Stomach (tissue), 9 donors: ENCODE results near the gene TBX4. TPM values are rescaled to one million over a fixed set of nuclear protein-coding genes. Genes with fewer than 3 reads are reported as not detected.
"Not testable (repeated sequence)": the region's sequence is repeated elsewhere in the genome, so short reads cannot be mapped to it uniquely, and the experiment has no call there.

ENCODE experiments used
- DNase-seq, 2 donors: peaks; one replicate each; pipeline versions ENCODE4 v3.0.0 to v3.0.0-alpha.2; 2013 to 2019
- H3K27ac ChIP-seq, 5 donors: fragments of 200-600 bp in 4 of 5; sonication (generic) in 4 of 5; one replicate each; pipeline ENCODE4 v1.5.1; 2013 to 2019; ENCODE audit warnings: mild to moderate bottlenecking in 1 of 5, moderate library complexity in 1 of 5
- H3K27me3 ChIP-seq, 3 donors: fragments of 200-600 bp; sonication (generic); one replicate each; pipeline ENCODE4 v1.5.1; 2017 to 2019; ENCODE audit warnings: mixed run types in 1 of 3
- H3K36me3 ChIP-seq, 4 donors: fragments of 200-600 bp; sonication (generic); 1 replicate in 3 of 4; 2 replicates in 1 of 4; pipeline ENCODE4 v1.5.1; 2016 to 2019
- H3K4me1 ChIP-seq, 4 donors: fragments of 200-600 bp; sonication (generic); one replicate each; pipeline ENCODE4 v1.5.1; 2016 to 2019
- H3K4me3 ChIP-seq, 4 donors: fragments of 200-600 bp; sonication (generic) in 3 of 4; one replicate each; pipeline ENCODE4 v1.5.1; 2016 to 2019; ENCODE audit warnings: mild to moderate bottlenecking in 1 of 4
- H3K9me3 ChIP-seq, 4 donors: fragments of 200-600 bp; sonication (generic); one replicate each; pipeline ENCODE4 v1.5.1; 2016 to 2019
- EP300 ChIP-seq: sonication (generic); formaldehyde crosslinking; IDR thresholded peaks from one replicate; pipeline ENCODE4 v1.6.1; 2017; ENCODE audit warnings: antibody characterized with exemption
- POLR2A ChIP-seq, 4 donors: fragments of 450-650 bp; IDR thresholded peaks; one replicate each; pipeline ENCODE4 v1.6.1; 2016; ENCODE audit warnings: antibody characterized with exemption in 4 of 4, control low read depth in 2 of 4, mild to moderate bottlenecking in 1 of 4, moderate library complexity in 1 of 4
- POLR2AphosphoS5 ChIP-seq, 3 donors: sonication (generic); formaldehyde crosslinking; IDR thresholded peaks; one replicate each; pipeline ENCODE4 v1.6.1; 2016; ENCODE audit warnings: antibody characterized with exemption in 3 of 3
- WGBS, 5 donors: extraction: QIAGEN DNeasy Blood & Tissue Kit in 3 of 5; methylation state at CpG; one replicate each; pipeline versions ENCODE4 v1.1.5 to v1.1.7; 2013 to 2018; 5-methylcytosine and 5-hydroxymethylcytosine counted together
- intact Hi-C: fragments of 100-400 bp; cut with DNase I; formaldehyde crosslinking; loops from one replicate; pipeline ENCODE4 v1.15.1; 2023; ENCODE audit warnings: low total_unique reads
- polyA plus RNA-seq, 3 donors: library from polyadenylated mRNA; stranded (reverse); fragments of 200-250 nt; gene quantifications; one replicate each; pipeline ENCODE4 v1.2.3, GENCODE V29; 2013
- total RNA-seq, 5 donors: library from RNA; depleted of rRNA; stranded (reverse); fragments of >200 nt; gene quantifications; one replicate each; pipeline versions ENCODE4 v1.1.0 to v1.2.3, GENCODE V29; 2014 to 2016
- TF ChIP-seq, protein P1 (sequence below), 7 experiments: fragments of 450-650 bp in 4 of 7; fragments of 200-600 bp in 3 of 7; sonication (generic) in 3 of 7; IDR thresholded peaks; one replicate each; pipeline ENCODE4 v1.5.1; 2016 to 2019; ENCODE audit warnings: antibody characterized with exemption in 7 of 7, control low read depth in 2 of 7, mild to moderate bottlenecking in 1 of 7
- donor health status: healthy with polysubstance abuse.
- donor health status: Bipolar disorder and iron deficiency.
- donor health status: healthy.

TBX4 gene
- total and polyA plus RNA-seq, 8 donors = 0.08 to 0.73 TPM; not detected in 6

DNA sequence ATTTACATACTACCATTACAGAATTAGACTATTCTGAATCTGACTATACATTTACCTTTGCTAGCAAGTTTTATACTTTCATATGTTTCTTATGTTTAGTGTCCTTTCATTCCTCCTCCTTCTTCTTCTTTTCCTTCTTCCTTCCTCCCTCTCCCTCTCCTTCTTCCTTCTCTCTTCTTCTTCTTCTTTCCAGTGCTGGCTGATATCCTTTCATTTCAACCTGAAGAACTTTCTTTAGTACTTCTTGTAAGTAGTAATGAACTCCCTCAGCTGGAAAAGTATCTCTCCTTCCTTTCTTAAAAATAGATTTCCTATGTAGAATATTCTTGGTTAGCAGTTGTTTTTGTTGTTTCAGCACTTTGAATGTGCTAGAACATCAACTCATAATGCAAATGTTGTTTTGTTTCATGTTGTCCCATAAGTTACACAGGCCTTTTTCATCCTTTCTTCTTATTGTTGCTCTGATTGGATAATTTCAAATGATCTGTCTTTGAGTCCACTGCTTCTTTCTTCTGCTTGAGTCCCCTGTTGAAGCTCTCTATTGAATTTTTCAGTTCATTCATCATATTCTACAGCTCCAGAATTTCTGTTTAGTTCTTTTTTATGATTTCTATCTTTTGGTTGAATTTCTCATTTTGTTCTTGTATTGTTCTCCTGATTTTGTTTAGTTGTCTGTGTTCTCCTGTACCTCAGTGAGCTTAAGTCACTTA, 15.1 kb upstream of the TBX4 start:
- peaks cover 0 to 29% (median 0%) of the 10 kb centered on the region in 3 donors for H3K27me3 ChIP-seq
- peaks cover 4 to 37% (median 21%) of the 10 kb centered on the region in 4 donors for H3K9me3 ChIP-seq
- no peaks in the 10 kb centered on the region for H3K4me1 ChIP-seq
- intact Hi-C loops = no loop called here
- H3K36me3 ChIP-seq = no peaks in the 10 kb centered on the region
- no peak overlapping the region for H3K4me3 ChIP-seq
- H3K27ac ChIP-seq = no peak overlapping the region
- TF ChIP-seq POLR2AphosphoS5 (IDR thresholded peaks at IDR 0.05) (no peak), EP300 (no peak), POLR2A (IDR thresholded peaks at IDR 0.05) (no peak)
- TF ChIP-seq, protein P1, sequence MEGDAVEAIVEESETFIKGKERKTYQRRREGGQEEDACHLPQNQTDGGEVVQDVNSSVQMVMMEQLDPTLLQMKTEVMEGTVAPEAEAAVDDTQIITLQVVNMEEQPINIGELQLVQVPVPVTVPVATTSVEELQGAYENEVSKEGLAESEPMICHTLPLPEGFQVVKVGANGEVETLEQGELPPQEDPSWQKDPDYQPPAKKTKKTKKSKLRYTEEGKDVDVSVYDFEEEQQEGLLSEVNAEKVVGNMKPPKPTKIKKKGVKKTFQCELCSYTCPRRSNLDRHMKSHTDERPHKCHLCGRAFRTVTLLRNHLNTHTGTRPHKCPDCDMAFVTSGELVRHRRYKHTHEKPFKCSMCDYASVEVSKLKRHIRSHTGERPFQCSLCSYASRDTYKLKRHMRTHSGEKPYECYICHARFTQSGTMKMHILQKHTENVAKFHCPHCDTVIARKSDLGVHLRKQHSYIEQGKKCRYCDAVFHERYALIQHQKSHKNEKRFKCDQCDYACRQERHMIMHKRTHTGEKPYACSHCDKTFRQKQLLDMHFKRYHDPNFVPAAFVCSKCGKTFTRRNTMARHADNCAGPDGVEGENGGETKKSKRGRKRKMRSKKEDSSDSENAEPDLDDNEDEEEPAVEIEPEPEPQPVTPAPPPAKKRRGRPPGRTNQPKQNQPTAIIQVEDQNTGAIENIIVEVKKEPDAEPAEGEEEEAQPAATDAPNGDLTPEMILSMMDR (IDR thresholded peaks at IDR 0.05) = no peak
- DNase-seq = no peak

GRCh38 chr17:61440697-61441096, 11.5 kb upstream of the TBX4 start:
- no peaks in the 10 kb centered on the region for H3K36me3 ChIP-seq
- DNase-seq = no peak
- peaks cover 4 to 24% (median 15%) of the 10 kb centered on the region in 4 donors for H3K9me3 ChIP-seq
- no peak for TF ChIP-seq EP300
- TF ChIP-seq, protein P1 (IDR thresholded peaks at IDR 0.05) = no peak
- TF ChIP-seq POLR2A (IDR thresholded peaks at IDR 0.05) = no peak
- no peak for TF ChIP-seq POLR2AphosphoS5 (IDR thresholded peaks at IDR 0.05)
- no peaks in the 10 kb centered on the region for H3K4me1 ChIP-seq
- no peak overlapping the region for H3K4me3 ChIP-seq
- intact Hi-C loops = no loop called here
- peaks cover 0 to 51% (median 5%) of the 10 kb centered on the region in 3 donors for H3K27me3 ChIP-seq
- no peak overlapping the region for H3K27ac ChIP-seq

- H3K4me3 ChIP-seq, intact Hi-C loops, H3K27ac ChIP-seq, DNase-seq, H3K4me1 ChIP-seq, H3K36me3 ChIP-seq: not testable (repeated sequence)
- peaks cover 4 to 17% (median 10%) of the 10 kb centered on the region in 4 donors for H3K9me3 ChIP-seq
- WGBS, 5 donors = 95 to 97% (median 95%) methylated on average over 6 of the region's 6 CpGs
- H3K27me3 ChIP-seq = peaks cover 0 to 53% (median 5%) of the 10 kb centered on the region in 3 donors
Measured at GRCh38 chr17:61441507-61441906, 10.7 kb upstream of the TBX4 start.

GRCh38 chr17:61442136-61442775, 10.0 kb upstream of the TBX4 start:
- WGBS, 5 donors = 75 to 82% (median 78%) methylated on average over 4 of the region's 4 CpGs
- no peak for DNase-seq
- Histone ChIP-seq H3K4me1 (no peaks in the 10 kb centered on the region), H3K9me3 (peaks cover 4 to 12% (median 8%) of the 10 kb centered on the region in 4 donors), H3K36me3 (no peaks in the 10 kb centered on the region), H3K4me3 (no peak overlapping the region), H3K27ac (no peak overlapping the region), H3K27me3 (peaks cover 0 to 60% (median 5%) of the 10 kb centered on the region in 3 donors)
- TF ChIP-seq POLR2AphosphoS5 (IDR thresholded peaks at IDR 0.05) = no peak
- no peak for TF ChIP-seq EP300
- no peak for TF ChIP-seq POLR2A (IDR thresholded peaks at IDR 0.05)
- TF ChIP-seq, protein P1 (IDR thresholded peaks at IDR 0.05) = no peak
- intact Hi-C loops = no loop called here
